Measurements from ENCODE around the gene GALNT18.

The GALNT18 gene

GRCh38 chr11:11504071-11504470, 117.7 kb downstream of the GALNT18 start:
- no peak for DNase-seq (ENCODE audit: extremely low read depth, low read depth)
- TF ChIP-seq CTCF (IDR thresholded peaks at IDR 0.05; ENCODE audit: low read depth, low read length, missing control alignments) = no peak
- no peak overlapping the region for H3K4me3 ChIP-seq (replicated peaks; ENCODE audit: low read depth, low read length)

GRCh38 chr11:11502263-11502861, 119.4 kb downstream of the GALNT18 start:
- DNase-seq (ENCODE audit: extremely low read depth, low read depth) = no peak
- TF ChIP-seq CTCF (IDR thresholded peaks at IDR 0.05; ENCODE audit: low read depth, low read length, missing control alignments) = no peak

GRCh38 chr11:11501546-11502262, 120.1 kb downstream of the GALNT18 start:
- no peak for TF ChIP-seq CTCF (IDR thresholded peaks at IDR 0.05; ENCODE audit: low read depth, low read length, missing control alignments)
- DNase-seq (ENCODE audit: extremely low read depth, low read depth) = no peak
- H3K4me3 ChIP-seq (replicated peaks; ENCODE audit: low read depth, low read length) = no peak overlapping the region

More at GRCh38 chr11:11502263-11502861, 119.4 kb downstream of the GALNT18 start:
- H3K4me3 ChIP-seq (replicated peaks; ENCODE audit: low read depth, low read length) = no peak overlapping the region

GRCh38 chr11:11500744-11501487, 120.9 kb downstream of the GALNT18 start:
- no peak for DNase-seq (ENCODE audit: extremely low read depth, low read depth)
- TF ChIP-seq CTCF (IDR thresholded peaks at IDR 0.05; ENCODE audit: low read depth, low read length, missing control alignments) = no peak
- no peak overlapping the region for H3K4me3 ChIP-seq (replicated peaks; ENCODE audit: low read depth, low read length)

GRCh38 chr11:11499300-11499699, 122.5 kb downstream of the GALNT18 start:
- no peak for TF ChIP-seq CTCF (IDR thresholded peaks at IDR 0.05; ENCODE audit: low read depth, low read length, missing control alignments)
- DNase-seq (ENCODE audit: extremely low read depth, low read depth) = no peak
- no peak overlapping the region for H3K4me3 ChIP-seq (replicated peaks; ENCODE audit: low read depth, low read length)

GRCh38 chr11:11498195-11498594, 123.6 kb downstream of the GALNT18 start:
- no peak overlapping the region for H3K4me3 ChIP-seq (replicated peaks; ENCODE audit: low read depth, low read length)
- no peak for TF ChIP-seq CTCF (IDR thresholded peaks at IDR 0.05; ENCODE audit: low read depth, low read length, missing control alignments)
- no peak for DNase-seq (ENCODE audit: extremely low read depth, low read depth)

Data from HFF-Myc (cell line).